Skeletal muscle cell (primary cell): ENCODE results near the gene CPNE8.
"Not testable (repeated sequence)": the region's sequence is repeated elsewhere in the genome, so short reads cannot be mapped to it uniquely, and the experiment has no call there.

Experiments used
- DNase-seq: peaks from one replicate; pipeline ENCODE4 v3.0.0-alpha.2; 2010; ENCODE audit warnings: low read depth
- H3K4me3 ChIP-seq: 2 replicates; pipeline ENCODE4 v1.5.1; 2011; ENCODE audit warnings: low read depth, mild to moderate bottlenecking, control low read depth, low read length, moderate library complexity

CPNE8 gene

GRCh38 chr12:38759621-38760020 lies 145.8 kb downstream of the CPNE8 start:
- H3K4me3 ChIP-seq, result no peak overlapping the region
- DNase-seq, result no peak

GRCh38 chr12:38746744-38747143 lies 158.6 kb downstream of the CPNE8 start:
- DNase-seq, result no peak
- H3K4me3 ChIP-seq, result no peak overlapping the region

GRCh38 chr12:38745601-38746000 lies 159.8 kb downstream of the CPNE8 start:
- no peak overlapping the region for H3K4me3 ChIP-seq

GRCh38 chr12:38744041-38744440 lies 161.3 kb downstream of the CPNE8 start:
- no peak for DNase-seq
- H3K4me3 ChIP-seq, result no peak overlapping the region

More at GRCh38 chr12:38745601-38746000, 159.8 kb downstream of the CPNE8 start:
- DNase-seq, result no peak

- not testable (repeated sequence) for H3K4me3 ChIP-seq
Observed at GRCh38 chr12:38742496-38742895, 162.9 kb downstream of the CPNE8 start.

GRCh38 chr12:38736821-38737220 lies 168.6 kb downstream of the CPNE8 start:
- H3K4me3 ChIP-seq, result no peak overlapping the region
- DNase-seq, result no peak

More at GRCh38 chr12:38742496-38742895, 162.9 kb downstream of the CPNE8 start:
- not testable (repeated sequence) for DNase-seq

GRCh38 chr12:38732761-38733160 lies 172.6 kb downstream of the CPNE8 start:
- no peak overlapping the region for H3K4me3 ChIP-seq
- DNase-seq, result no peak

- no peak overlapping the region for H3K4me3 ChIP-seq
- no peak for DNase-seq
Observed at GRCh38 chr12:38728894-38729293, 176.5 kb downstream of the CPNE8 start.

- no peak overlapping the region for H3K4me3 ChIP-seq
- no peak for DNase-seq
Observed at GRCh38 chr12:38721611-38722252, 183.7 kb downstream of the CPNE8 start.

GRCh38 chr12:38720661-38721060 lies 184.7 kb downstream of the CPNE8 start:
- no peak for DNase-seq
- H3K4me3 ChIP-seq, result no peak overlapping the region

- DNase-seq, result no peak
- H3K4me3 ChIP-seq, result no peak overlapping the region
Observed at GRCh38 chr12:38713294-38713693, 192.1 kb downstream of the CPNE8 start.

GRCh38 chr12:38711054-38711453 lies 194.3 kb downstream of the CPNE8 start:
- no peak for DNase-seq
- no peak overlapping the region for H3K4me3 ChIP-seq

- no peak for DNase-seq
- H3K4me3 ChIP-seq, result no peak overlapping the region
Observed at GRCh38 chr12:38708466-38708865, 196.9 kb downstream of the CPNE8 start.

GRCh38 chr12:38707648-38708047 lies 197.7 kb downstream of the CPNE8 start:
- no peak overlapping the region for H3K4me3 ChIP-seq
- DNase-seq, result no peak

GRCh38 chr12:38697289-38697688 lies 208.1 kb downstream of the CPNE8 start:
- H3K4me3 ChIP-seq, result no peak overlapping the region
- DNase-seq, result no peak

GRCh38 chr12:38695057-38695456 lies 210.3 kb downstream of the CPNE8 start:
- no peak for DNase-seq
- H3K4me3 ChIP-seq, result no peak overlapping the region

GRCh38 chr12:38691164-38691563 lies 214.2 kb downstream of the CPNE8 start:
- H3K4me3 ChIP-seq, result no peak overlapping the region
- DNase-seq, result no peak

- no peak for DNase-seq
- no peak overlapping the region for H3K4me3 ChIP-seq
Observed at GRCh38 chr12:38690646-38691045, 214.7 kb downstream of the CPNE8 start.

GRCh38 chr12:38689704-38690103 lies 215.7 kb downstream of the CPNE8 start:
- no peak for DNase-seq
- H3K4me3 ChIP-seq, result no peak overlapping the region

GRCh38 chr12:38689195-38689594 lies 216.2 kb downstream of the CPNE8 start:
- DNase-seq, result no peak
- no peak overlapping the region for H3K4me3 ChIP-seq

- H3K4me3 ChIP-seq, result no peak overlapping the region
- no peak for DNase-seq
Observed at GRCh38 chr12:38682521-38682920, 222.9 kb downstream of the CPNE8 start.

- H3K4me3 ChIP-seq, result no peak overlapping the region
- DNase-seq, result no peak
Observed at GRCh38 chr12:38669530-38669929, 235.9 kb downstream of the CPNE8 start.
